H9 (cell line): ENCODE results near the gene ICAM4. TPM values are rescaled to one million over a fixed set of nuclear protein-coding genes. Genes with fewer than 3 reads are reported as not detected.
A peak's percentile ranks its signal among the peaks of the same experiment; 100 is the strongest.

Experiments used
- DNase-seq: peaks from one replicate; pipeline ENCODE4 v3.0.0-alpha.2; 2017
- H2AFZ ChIP-seq: one replicate; pipeline ENCODE4 v1.6.1; 2013; ENCODE audit warnings: mild to moderate bottlenecking, low read length, control low read depth, moderate library complexity
- H2AK5ac ChIP-seq: 2 replicates; pipeline ENCODE4 v1.6.1; 2013; ENCODE audit warnings: low read length, control low read depth, mixed read lengths; ENCODE audit not compliant: insufficient read length
- H2BK120ac ChIP-seq: one replicate; pipeline ENCODE4 v1.6.1; 2013; ENCODE audit warnings: low read depth, mild to moderate bottlenecking, low read length, control low read depth, inconsistent platforms; ENCODE audit not compliant: poor library complexity, severe bottlenecking
- H2BK12ac ChIP-seq: 2 replicates; pipeline ENCODE4 v1.6.1; 2013; ENCODE audit warnings: low read length, control low read depth, mixed read lengths, low read depth; ENCODE audit not compliant: insufficient read length
- H2BK15ac ChIP-seq: 2 replicates; pipeline ENCODE4 v1.6.1; 2013; ENCODE audit warnings: low read depth, low read length, control low read depth
- H2BK20ac ChIP-seq: one replicate; pipeline ENCODE4 v1.6.1; 2013; ENCODE audit warnings: low read depth, mild to moderate bottlenecking, low read length, control low read depth, inconsistent platforms; ENCODE audit not compliant: poor library complexity, severe bottlenecking
- H2BK5ac ChIP-seq: 2 replicates; pipeline ENCODE4 v1.6.1; 2013; ENCODE audit warnings: low read length, control low read depth, mixed read lengths; ENCODE audit not compliant: insufficient read length
- H3K14ac ChIP-seq: 2 replicates; pipeline ENCODE4 v1.6.1; 2013; ENCODE audit warnings: low read length, control low read depth; ENCODE audit not compliant: insufficient read depth
- H3K18ac ChIP-seq: 2 replicates; pipeline ENCODE4 v1.6.1; 2013; ENCODE audit warnings: low read depth, mild to moderate bottlenecking, mixed read lengths, low read length, control low read depth; ENCODE audit not compliant: insufficient read length
- H3K23ac ChIP-seq: 2 replicates; pipeline ENCODE4 v1.6.1; 2013; ENCODE audit warnings: low read length, control low read depth, mixed read lengths, low read depth; ENCODE audit not compliant: insufficient read length
- H3K23me2 ChIP-seq: 2 replicates; pipeline ENCODE4 v1.6.1; 2013; ENCODE audit warnings: low read depth, mild to moderate bottlenecking, mixed read lengths, low read length, control low read depth; ENCODE audit not compliant: insufficient read length, poor library complexity, severe bottlenecking
- H3K27ac ChIP-seq: 2 replicates; pipeline ENCODE4 v1.5.1; 2013; ENCODE audit warnings: low read length, control low read depth, mixed read lengths, low read depth; ENCODE audit not compliant: insufficient read length
- H3K27me3 ChIP-seq: 2 replicates; pipeline ENCODE4 v1.6.1; 2013; ENCODE audit warnings: low read length, control low read depth, inconsistent platforms; ENCODE audit not compliant: insufficient read depth
- H3K4ac ChIP-seq: 2 replicates; pipeline ENCODE4 v1.6.1; 2013; ENCODE audit warnings: low read depth, mild to moderate bottlenecking, control low read depth, inconsistent platforms, low read length, moderate library complexity
- H3K4me1 ChIP-seq: 2 replicates; pipeline ENCODE4 v1.6.1; 2013; ENCODE audit warnings: low read length, control low read depth, inconsistent platforms; ENCODE audit not compliant: insufficient read depth
- H3K4me2 ChIP-seq: 2 replicates; pipeline ENCODE4 v1.6.1; 2013; ENCODE audit warnings: low read length, control low read depth, mixed read lengths; ENCODE audit not compliant: insufficient read length, insufficient read depth
- H3K56ac ChIP-seq: 2 replicates; pipeline ENCODE4 v1.6.1; 2013; ENCODE audit warnings: low read depth, mild to moderate bottlenecking, mixed read lengths, low read length, control low read depth; ENCODE audit not compliant: insufficient read length
- H3K79me1 ChIP-seq: 2 replicates; pipeline ENCODE4 v1.6.1; 2013; ENCODE audit warnings: low read depth, mild to moderate bottlenecking, moderate library complexity, low read length, control low read depth, inconsistent platforms; ENCODE audit not compliant: insufficient read depth, poor library complexity, severe bottlenecking
- H3K79me2 ChIP-seq: 2 replicates; pipeline ENCODE4 v1.6.1; 2013; ENCODE audit warnings: low read length, control low read depth, inconsistent platforms; ENCODE audit not compliant: insufficient read depth
- H3K9ac ChIP-seq: 2 replicates; pipeline ENCODE4 v1.6.1; 2013; ENCODE audit warnings: low read length, control low read depth, mixed read lengths; ENCODE audit not compliant: insufficient read length; ENCODE audit errors: extremely low read depth
- H3K9me3 ChIP-seq: one replicate; pipeline ENCODE4 v1.6.1; 2013; ENCODE audit warnings: low read depth, low read length, inconsistent platforms; ENCODE audit not compliant: control insufficient read depth
- H3T11ph ChIP-seq: one replicate; pipeline ENCODE4 v1.6.1; 2013; ENCODE audit warnings: mild to moderate bottlenecking, low read length, control low read depth, inconsistent platforms
- H4K20me1 ChIP-seq: one replicate; pipeline ENCODE4 v1.6.1; 2013; ENCODE audit not compliant: control insufficient read depth, insufficient read length, insufficient read depth
- H4K5ac ChIP-seq: 2 replicates; pipeline ENCODE4 v1.6.1; 2013; ENCODE audit warnings: low read depth, mild to moderate bottlenecking, mixed read lengths, low read length, control low read depth; ENCODE audit not compliant: insufficient read length
- H4K8ac ChIP-seq: replicated peaks from 2 replicates; pipeline ENCODE4 v1.6.1; 2013; ENCODE audit warnings: low read length, control low read depth, mixed read lengths, low read depth; ENCODE audit not compliant: insufficient read length
- H4K91ac ChIP-seq: 2 replicates; pipeline ENCODE4 v1.6.1; 2013; ENCODE audit warnings: low read depth, mild to moderate bottlenecking, moderate library complexity, mixed read lengths, low read length, control low read depth; ENCODE audit not compliant: insufficient read length
- H3K27ac Mint-ChIP-seq, 3 experiments: 2 replicates in 2 of 3; 3 replicates in 1 of 3; pipeline ENCODE4 v1.8.0; 2020 to 2021; ENCODE audit warnings: mixed read lengths in 3 of 3, mild to moderate bottlenecking in 1 of 3, moderate library complexity in 1 of 3
- H3K27me3 Mint-ChIP-seq: 2 replicates; pipeline ENCODE4 v1.8.0; 2021; ENCODE audit warnings: low read depth, mild to moderate bottlenecking, moderate library complexity, mixed read lengths
- H3K36me3 Mint-ChIP-seq, 3 experiments: 2 replicates in 2 of 3; 3 replicates in 1 of 3; pipeline ENCODE4 v1.8.0; 2020 to 2021; ENCODE audit warnings: low read depth in 3 of 3, mixed read lengths in 3 of 3; ENCODE audit not compliant: insufficient read depth in 1 of 3
- H3K4me1 Mint-ChIP-seq, 2 experiments: 2 replicates each; pipeline ENCODE4 v1.8.0; 2020; ENCODE audit warnings: mixed read lengths in 2 of 2
- H3K4me3 Mint-ChIP-seq, 2 experiments: 2 replicates in 1 of 2; 3 replicates in 1 of 2; pipeline ENCODE4 v1.8.0; 2020 to 2021; ENCODE audit warnings: mild to moderate bottlenecking in 2 of 2, mixed read lengths in 2 of 2, moderate library complexity in 1 of 2
- H3K9me3 Mint-ChIP-seq, 2 experiments: 2 replicates in 1 of 2; 3 replicates in 1 of 2; pipeline ENCODE4 v1.8.0; 2020; ENCODE audit warnings: mild to moderate bottlenecking in 2 of 2, mixed read lengths in 2 of 2, moderate library complexity in 1 of 2
- CTCF ChIP-seq: fragments of 200-600 bp; sonication (generic); conservative IDR thresholded peaks from 3 replicates; pipeline ENCODE4 v1.8.0; 2021; ENCODE audit warnings: antibody characterized with exemption, mild to moderate bottlenecking
- WGBS: extraction: QIAGEN DNeasy Blood & Tissue Kit; methylation state at CpG from one replicate; pipeline ENCODE4 v1.1.7; 2013; ENCODE audit warnings: missing lambda C conversion rate, low lambda C conversion rate, mixed read lengths; ENCODE audit not compliant: insufficient read length; ENCODE audit errors: extremely low coverage; 5-methylcytosine and 5-hydroxymethylcytosine counted together
- total RNA-seq: library from RNA; stranded (reverse); gene quantifications from 2 replicates; pipeline ENCODE4 v1.2.1, GENCODE V29; 2021

ICAM4 gene
- total RNA-seq, 1 experiment from 2014 or later = 1.1 TPM

- H2AK5ac ChIP-seq = no peak overlapping the region
- H3K23me2 ChIP-seq = peaks cover 38% of the 10 kb centered on the region
- no peak overlapping the region for H2BK15ac ChIP-seq
- H3K4me1 Mint-ChIP-seq = peaks cover 13 to 44% of the 10 kb centered on the region in 2 experiments
- no peaks in the 10 kb centered on the region for H3K79me2 ChIP-seq
- WGBS = no CpG with 5 or more reads among the region's 30 CpGs
- H3K27ac Mint-ChIP-seq = no peak overlapping the region
- no peaks in the 10 kb centered on the region for H3K9me3 ChIP-seq
- peak overlapping the region; percentile 92 for H3K4me2 ChIP-seq
- no peak overlapping the region for H2BK20ac ChIP-seq
- no peaks in the 10 kb centered on the region for H4K20me1 ChIP-seq
- no peak overlapping the region for H3K9ac ChIP-seq
- no peak for TF ChIP-seq CTCF
- no peak overlapping the region for H3K14ac ChIP-seq
- no peak overlapping the region for H3K18ac ChIP-seq
- H3K36me3 Mint-ChIP-seq = peaks cover 0 to 2% (median 0%) of the 10 kb centered on the region in 3 experiments; a peak in 4 of 7 replicates
- no peak overlapping the region for H4K8ac ChIP-seq
- peak; percentile 55 for DNase-seq
- H3K79me1 ChIP-seq = no peaks in the 10 kb centered on the region
- peaks cover 0 to 5% of the 10 kb centered on the region in 2 experiments; a peak in 3 of 5 replicates for H3K9me3 Mint-ChIP-seq
- H3K4ac ChIP-seq = no peak overlapping the region
- no peak overlapping the region for H3K27ac ChIP-seq
- peak overlapping the region; percentile 59 to 92 for H3K4me3 Mint-ChIP-seq
- H2BK120ac ChIP-seq = no peak overlapping the region
- no peak overlapping the region for H4K91ac ChIP-seq
- no peak overlapping the region for H2AFZ ChIP-seq
- H3T11ph ChIP-seq = no peak overlapping the region
- no peaks in the 10 kb centered on the region; the same call in 1 of the 2 replicates for H3K4me1 ChIP-seq
- no peak overlapping the region for H3K56ac ChIP-seq
- H3K27me3 Mint-ChIP-seq = peaks cover 99% of the 10 kb centered on the region
- no peak overlapping the region for H2BK5ac ChIP-seq
- no peak overlapping the region for H4K5ac ChIP-seq
- H2BK12ac ChIP-seq = no peak overlapping the region
- no peak overlapping the region for H3K23ac ChIP-seq
- peaks cover 61% of the 10 kb centered on the region for H3K27me3 ChIP-seq
Observed at GRCh38 chr19:10290357-10290875, 3.7 kb downstream of the ICAM4 start.
